ENCODE measurements around the gene USP31.

Gene USP31

GRCh38 chr16:23055481-23055880 lies 93.8 kb downstream of the USP31 start (continued):
- TF ChIP-seq TSHZ2 (CRISPR knock-in tag; IDR thresholded peaks at IDR 0.05) (no peak), TCF4 (CRISPR knock-in tag; IDR thresholded peaks at IDR 0.05; ENCODE audit: borderline replicate concordance) (no peak)

- no peak for TF ChIP-seq PPARA (CRISPR knock-in tag; IDR thresholded peaks at IDR 0.05; ENCODE audit: borderline replicate concordance)
- ATAC-seq, result no peak
Measured at GRCh38 chr16:23052908-23053580, 96.2 kb downstream of the USP31 start.

- no peak for ATAC-seq
- no peak for TF ChIP-seq OSR1 (CRISPR knock-in tag; IDR thresholded peaks at IDR 0.05)
- no peak for TF ChIP-seq ARNTL (CRISPR knock-in tag; IDR thresholded peaks at IDR 0.05; ENCODE audit: borderline replicate concordance, low read depth)
- TF ChIP-seq TCF4 (CRISPR knock-in tag; IDR thresholded peaks at IDR 0.05; ENCODE audit: borderline replicate concordance), result no peak
- no peak for TF ChIP-seq CSDC2 (CRISPR knock-in tag; IDR thresholded peaks at IDR 0.05)
- no peak for TF ChIP-seq ZFP3 (CRISPR knock-in tag; IDR thresholded peaks at IDR 0.05)
- no peak for TF ChIP-seq CSRNP3 (CRISPR knock-in tag; IDR thresholded peaks at IDR 0.05)
- TF ChIP-seq PPARA (CRISPR knock-in tag; IDR thresholded peaks at IDR 0.05; ENCODE audit: borderline replicate concordance), result no peak
- TF ChIP-seq ESRRG (CRISPR knock-in tag; IDR thresholded peaks at IDR 0.05), result no peak
- no peak for TF ChIP-seq ZNF8 (CRISPR knock-in tag; IDR thresholded peaks at IDR 0.05)
- TF ChIP-seq ZC3H10 (CRISPR knock-in tag; IDR thresholded peaks at IDR 0.05), result no peak
- no peak for TF ChIP-seq GLIS3 (CRISPR knock-in tag; IDR thresholded peaks at IDR 0.05)
- no peak for TF ChIP-seq POU6F1 (CRISPR knock-in tag; IDR thresholded peaks at IDR 0.05; ENCODE audit: borderline replicate concordance, low read depth)
- TF ChIP-seq CREB5 (CRISPR knock-in tag; IDR thresholded peaks at IDR 0.05; ENCODE audit: low read depth), result no peak
- TF ChIP-seq SNAI2 (CRISPR knock-in tag; IDR thresholded peaks at IDR 0.05), result no peak
- TF ChIP-seq ZFP30 (CRISPR knock-in tag; IDR thresholded peaks at IDR 0.05), result no peak
- TF ChIP-seq BACH2 (CRISPR knock-in tag; IDR thresholded peaks at IDR 0.05; ENCODE audit: borderline replicate concordance), result no peak
- TF ChIP-seq PATZ1 (CRISPR knock-in tag; IDR thresholded peaks at IDR 0.05; ENCODE audit: borderline replicate concordance), result no peak
Measured at GRCh38 chr16:23052221-23052620, 97.0 kb downstream of the USP31 start.

GRCh38 chr16:23051587-23051986 lies 97.7 kb downstream of the USP31 start:
- no peak for ATAC-seq
- TF ChIP-seq RARB (CRISPR knock-in tag; IDR thresholded peaks at IDR 0.05) (no peak), TOX (CRISPR knock-in tag; IDR thresholded peaks at IDR 0.05; ENCODE audit: borderline replicate concordance) (no peak), OSR1 (CRISPR knock-in tag; IDR thresholded peaks at IDR 0.05) (no peak)

Data from SK-N-SH treated with all-trans-retinoic acid at 6 μM for 48 hours (cell line).